NCI-H82 (cell line): Measurements from ENCODE around the gene SCGB3A1.

Experiments used
- DNase-seq: peaks from one replicate; lab custom pipeline; 2025; lab: John Stamatoyannopoulos, UW

SCGB3A1 gene

DNA sequence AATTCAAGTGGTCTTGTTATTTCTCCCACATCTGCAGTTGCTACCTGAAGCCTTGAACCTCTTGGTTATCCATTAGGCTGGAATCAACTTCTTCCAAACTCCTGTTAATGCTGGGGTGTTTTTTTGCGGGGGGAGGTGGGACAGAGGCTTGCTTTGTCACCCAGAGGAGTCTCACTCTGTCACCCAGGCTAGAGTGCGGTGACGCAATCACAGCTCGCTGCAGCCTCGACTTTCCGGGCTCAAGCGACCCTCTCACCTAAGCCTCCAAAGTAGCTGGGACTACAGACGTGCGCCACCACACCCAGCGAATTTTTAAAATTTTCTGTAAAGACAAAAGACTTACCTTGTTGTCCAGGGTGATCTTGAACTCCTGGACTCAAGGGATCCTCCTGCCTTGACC lies 4.4 kb downstream of the SCGB3A1 start:
- no peak for DNase-seq

DNA sequence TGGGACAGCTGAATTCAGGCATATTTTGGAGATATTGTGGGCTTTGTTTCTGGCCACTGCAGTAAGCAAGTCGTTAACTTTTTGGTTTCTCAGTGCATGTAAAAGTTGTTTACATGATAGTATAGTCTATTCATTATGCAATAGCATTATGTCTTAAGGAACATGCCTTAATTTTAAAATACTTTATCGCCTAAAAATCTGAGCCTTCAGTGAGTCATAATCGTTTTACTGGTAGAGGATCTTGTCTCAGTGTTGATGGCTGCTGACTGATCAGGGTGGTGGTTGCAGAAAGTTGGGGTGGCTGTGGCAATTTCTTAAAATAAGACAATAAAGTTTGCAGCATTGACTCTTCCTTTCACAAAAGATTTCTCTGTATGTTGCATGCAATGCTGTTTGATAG lies 5.1 kb downstream of the SCGB3A1 start:
- no peak for DNase-seq

DNA sequence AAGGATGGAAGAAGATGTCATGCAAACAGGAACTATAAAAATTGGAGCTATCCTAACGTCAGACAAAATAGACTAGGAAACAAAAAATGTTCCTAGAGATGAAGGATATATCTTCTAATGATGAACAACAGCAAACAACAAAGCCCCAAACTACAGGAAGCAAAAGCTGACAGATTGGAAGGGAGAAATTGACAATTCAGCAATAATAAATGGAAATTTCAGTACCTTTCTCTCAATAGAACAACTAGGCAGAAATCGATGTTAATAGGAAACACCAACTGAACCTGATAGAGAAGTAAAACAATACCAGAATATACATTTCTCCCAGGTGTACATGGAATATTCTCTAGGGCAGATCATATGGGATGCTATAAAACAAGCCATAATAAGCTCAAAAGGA lies 7.6 kb downstream of the SCGB3A1 start:
- no peak for DNase-seq

DNA sequence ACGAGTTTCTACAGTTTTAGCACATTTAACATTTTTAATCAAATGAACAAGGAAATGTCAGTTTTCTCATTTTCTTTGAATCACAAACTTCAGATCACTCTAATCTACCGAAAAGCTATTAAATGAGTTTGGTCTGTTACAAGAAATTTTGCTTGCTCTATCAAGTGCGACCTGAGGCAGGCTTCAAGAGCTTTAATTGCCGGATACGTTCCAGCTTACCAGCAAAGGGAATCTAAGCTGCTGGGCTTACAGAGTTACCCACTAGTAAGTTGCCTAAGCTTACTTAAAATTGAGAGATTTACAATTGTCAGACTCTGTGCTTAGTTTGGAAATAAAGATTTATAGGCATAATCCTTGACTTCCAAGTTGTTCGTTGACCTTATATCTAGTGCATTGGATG lies 10.6 kb downstream of the SCGB3A1 start:
- DNase-seq, result peak; percentile 12

DNA sequence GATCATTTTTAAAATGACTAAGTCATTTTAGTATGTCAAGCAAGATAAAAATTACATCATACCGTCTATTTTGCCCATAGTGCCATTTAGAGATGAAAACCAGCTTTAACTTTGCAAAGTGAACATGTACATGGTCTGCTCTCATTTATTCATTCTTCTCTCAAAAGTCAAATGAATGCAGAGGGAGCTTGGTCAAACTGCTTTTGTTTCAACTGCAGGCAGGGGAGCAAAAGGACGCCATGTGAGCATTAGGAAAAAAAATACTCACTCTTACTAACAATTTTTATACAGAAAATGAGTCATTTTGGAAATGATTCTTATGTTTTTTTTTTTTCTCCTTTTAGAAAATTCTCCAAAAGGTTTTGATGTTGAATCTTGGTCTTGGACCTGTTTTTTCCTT lies 15.7 kb downstream of the SCGB3A1 start:
- no peak for DNase-seq

DNA sequence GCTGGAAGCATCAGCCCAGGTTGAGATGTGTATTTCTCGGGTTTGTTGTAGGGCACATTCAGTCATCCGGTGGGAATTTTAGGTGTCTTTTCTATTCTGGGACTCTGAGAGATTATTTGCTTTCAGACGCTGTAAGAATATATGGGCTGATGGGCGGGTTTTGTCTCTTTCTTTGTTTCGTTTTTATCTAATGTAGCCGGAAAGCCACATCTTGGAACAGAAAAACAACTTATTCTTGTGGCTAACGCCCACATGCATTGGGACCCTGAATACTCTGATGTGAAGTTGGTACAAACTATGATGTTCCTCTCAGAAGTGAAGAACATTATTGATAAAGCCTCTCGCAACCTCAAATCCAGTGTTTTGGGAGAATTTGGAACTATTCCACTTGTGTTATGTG lies 22.4 kb downstream of the SCGB3A1 start:
- no peak for DNase-seq

DNA sequence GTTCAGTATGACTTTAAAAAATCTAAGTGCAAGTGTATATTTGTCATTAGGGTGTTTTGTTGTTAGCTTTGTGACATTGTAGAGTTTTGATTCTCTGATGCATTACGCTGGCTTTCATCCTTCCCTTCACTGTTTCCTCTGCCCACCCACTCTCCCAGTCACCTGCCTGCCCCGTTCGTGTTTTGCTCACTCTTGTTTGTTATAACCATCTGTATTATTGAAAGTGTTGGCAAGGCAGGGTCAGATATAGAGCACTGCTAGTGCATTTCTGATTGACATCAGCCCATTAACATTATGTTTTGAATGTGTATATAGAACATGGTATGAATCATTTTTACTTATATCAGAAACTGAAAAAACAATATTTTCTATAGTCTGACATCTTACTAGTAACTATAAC lies 27.3 kb downstream of the SCGB3A1 start:
- DNase-seq, result no peak

DNA sequence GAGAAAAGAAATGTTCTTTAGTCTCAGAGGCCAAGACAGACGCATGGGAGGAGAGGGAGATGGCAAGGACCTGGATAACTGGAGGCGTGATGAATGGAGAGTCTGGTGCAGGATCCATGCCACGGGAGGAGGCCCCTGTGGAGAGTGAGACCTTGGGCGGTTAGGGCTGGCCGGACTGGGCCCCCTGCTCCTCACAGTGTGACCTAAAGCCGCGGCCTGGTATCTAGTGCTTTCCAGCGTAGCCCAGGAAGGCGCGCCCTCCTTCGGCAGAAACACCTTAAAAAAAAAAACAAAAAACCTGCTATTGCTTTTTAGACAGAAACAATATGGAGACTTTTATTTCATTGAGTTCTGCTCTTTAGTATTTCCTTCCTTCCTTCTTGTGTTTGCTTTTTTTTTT lies 33.1 kb downstream of the SCGB3A1 start:
- no peak for DNase-seq

DNA sequence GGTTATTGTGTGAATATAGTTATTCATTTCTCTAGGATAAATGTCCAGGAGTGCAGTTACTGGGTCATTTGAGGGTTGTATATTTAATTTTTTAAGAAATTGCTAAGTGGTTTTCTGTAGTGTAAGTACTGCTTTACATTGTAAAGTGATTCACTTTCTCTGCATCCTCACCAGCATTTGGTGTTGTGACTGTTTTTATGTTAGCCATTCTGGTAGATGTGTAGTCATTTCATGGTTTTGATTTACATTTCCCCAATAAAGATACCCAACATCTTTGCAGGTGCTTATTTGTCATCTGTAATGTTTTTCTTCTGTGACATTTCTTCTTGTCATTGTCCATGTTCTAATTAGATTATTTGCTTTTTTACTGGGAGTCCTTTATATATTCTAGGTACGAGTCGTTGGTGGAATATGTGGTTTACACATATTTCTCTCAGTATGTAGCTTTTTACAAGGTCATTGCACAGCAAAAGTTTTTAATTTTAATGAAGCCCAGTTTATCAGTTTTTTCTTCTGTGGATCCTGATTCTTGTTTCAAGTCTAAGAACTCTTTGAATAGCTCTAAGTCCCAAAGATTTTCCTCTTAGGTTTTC lies 34.0 kb downstream of the SCGB3A1 start:
- no peak for DNase-seq

DNA sequence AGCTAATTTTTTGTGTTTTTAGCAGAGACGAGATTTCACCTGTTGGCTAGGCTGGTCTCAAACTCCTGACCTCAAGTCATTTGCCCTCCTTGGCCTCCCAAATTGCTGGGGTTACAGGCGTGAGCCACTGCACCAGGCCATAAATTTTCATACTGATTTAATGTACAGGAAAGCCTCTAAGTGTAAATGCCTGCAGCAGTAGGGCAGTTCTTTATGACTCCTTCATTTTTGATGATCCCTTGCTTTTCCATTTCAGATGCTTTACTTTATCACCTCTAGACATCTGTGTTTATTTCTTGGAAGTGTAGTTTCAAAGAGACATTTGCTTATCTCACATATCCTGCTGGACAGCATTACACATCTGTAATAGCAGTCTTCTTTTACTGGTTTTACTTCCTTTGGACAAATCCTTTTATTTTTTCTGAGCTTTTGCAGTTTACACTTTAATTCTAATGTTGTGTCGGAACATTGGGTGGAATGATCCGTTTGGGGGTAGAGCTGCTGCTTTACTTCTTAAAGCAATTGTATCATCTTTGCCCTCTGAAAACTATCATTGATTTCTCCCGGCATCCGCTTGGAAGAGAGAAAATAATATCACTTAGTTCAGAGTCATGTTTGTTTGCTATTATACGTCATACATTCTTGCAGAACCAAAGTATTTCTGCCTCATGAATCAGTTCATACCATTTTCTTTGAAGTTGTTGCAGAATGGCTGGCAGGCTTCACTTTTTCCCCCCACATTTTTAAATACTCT lies 36.0 kb downstream of the SCGB3A1 start:
- DNase-seq, result no peak

DNA sequence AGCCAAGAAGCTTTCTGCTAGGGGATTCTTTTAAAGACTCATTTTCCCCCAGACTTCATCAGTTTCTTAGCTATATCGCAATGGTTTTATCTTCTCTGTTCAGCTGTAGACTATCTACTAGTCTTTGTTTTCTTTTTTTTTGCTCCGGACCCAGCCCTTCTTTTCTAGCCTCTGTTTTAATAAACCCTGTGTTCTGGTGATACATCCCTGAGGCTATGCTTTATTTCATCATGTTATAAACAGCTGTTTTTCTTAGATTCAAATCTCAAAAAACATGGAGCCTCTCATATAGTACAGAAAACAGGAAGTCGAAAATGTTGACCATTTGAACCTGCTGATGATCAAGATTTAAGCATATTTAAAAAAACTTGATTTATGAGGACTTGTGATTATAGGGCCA lies 37.8 kb downstream of the SCGB3A1 start:
- DNase-seq, result no peak

DNA sequence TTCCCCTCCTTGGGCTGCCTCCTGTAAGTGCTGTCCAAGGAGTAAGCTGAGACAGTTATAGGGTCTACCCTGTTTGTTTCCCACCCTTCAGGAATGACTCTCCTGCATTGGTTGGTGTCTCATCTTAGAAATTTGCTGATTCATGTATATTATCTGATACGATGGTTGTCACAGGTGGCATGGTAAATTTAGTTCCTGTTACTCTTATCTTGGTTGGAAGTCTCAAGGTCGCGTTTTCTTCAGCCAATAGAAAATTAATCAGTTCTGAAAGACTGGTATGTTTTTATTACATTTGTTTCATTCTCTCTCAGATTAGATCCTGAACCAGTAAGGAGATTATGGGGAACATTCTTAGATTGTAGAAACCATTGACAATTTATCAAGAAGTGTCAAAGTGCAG lies 42.7 kb downstream of the SCGB3A1 start:
- DNase-seq, result no peak

DNA sequence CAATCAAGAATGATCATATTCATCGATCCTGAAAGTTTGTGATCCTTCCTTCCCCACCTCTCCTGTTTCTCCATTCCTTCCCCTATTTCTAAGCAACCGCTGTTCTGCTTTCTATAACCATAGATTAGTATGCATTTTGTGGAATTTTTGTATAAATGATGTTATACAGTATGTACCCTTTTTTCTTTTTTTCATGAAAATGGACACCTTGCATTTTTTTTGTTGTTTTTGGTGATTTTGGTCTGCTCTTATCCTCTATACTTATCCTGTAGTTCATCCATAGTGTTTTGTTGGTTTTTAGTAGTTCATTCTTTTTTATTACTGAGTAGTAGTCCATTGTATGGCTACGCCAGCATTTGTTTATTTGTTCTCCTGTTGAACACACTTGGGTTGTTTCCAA lies 46.1 kb downstream of the SCGB3A1 start:
- DNase-seq, result no peak

DNA sequence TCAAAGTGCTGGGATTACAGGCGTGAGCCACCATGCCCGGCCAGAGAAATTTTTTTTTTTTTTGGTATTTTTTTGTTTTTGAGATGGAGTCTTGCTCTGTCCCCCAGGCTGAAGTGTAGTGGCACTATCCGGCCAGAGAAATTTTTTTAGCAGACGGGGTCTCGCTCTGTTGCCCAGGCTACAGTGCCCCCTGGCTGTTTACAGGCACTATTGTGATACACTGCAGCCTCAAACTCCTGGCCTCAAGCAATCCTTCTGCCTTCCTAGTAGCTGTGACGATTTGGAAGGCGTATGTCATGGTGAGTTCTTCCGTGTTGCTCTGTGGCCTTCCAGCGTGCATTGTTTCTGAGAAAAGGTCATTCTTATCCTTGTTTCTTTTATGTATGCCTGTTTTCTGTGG lies 49.6 kb downstream of the SCGB3A1 start:
- peak; percentile 3 for DNase-seq
